Stimulated activated CD4-positive, alpha-beta T cell treated with anti-CD3 and anti-CD28 coated beads, Interleukin-1b, Interleukin-23, amount 100 ng/mL, for 48 hours (primary cell): ENCODE results near the gene RSRC2.
A peak's percentile ranks its signal among the peaks of the same experiment; 100 is the strongest.
"Not testable (repeated sequence)": the region's sequence is repeated elsewhere in the genome, so short reads cannot be mapped to it uniquely, and the experiment has no call there.

ENCODE experiments used
- DNase-seq: peaks from one replicate; pipeline ENCODE4 v3.0.0-alpha.2; 2020

RSRC2 gene

GRCh38 chr12:122516544-122517361 lies 10.0 kb downstream of the RSRC2 start:
- no peak for DNase-seq

GRCh38 chr12:122515275-122515674 lies 11.5 kb downstream of the RSRC2 start:
- no peak for DNase-seq

- no peak for DNase-seq
These were observed 13.1 kb downstream of the RSRC2 start for GRCh38 chr12:122513660-122514059.

- not testable (repeated sequence) for DNase-seq
These were observed 13.7 kb downstream of the RSRC2 start for GRCh38 chr12:122513028-122513427.

- DNase-seq: no peak
These were observed 18.6 kb downstream of the RSRC2 start for GRCh38 chr12:122508163-122508562.

GRCh38 chr12:122506393-122506938 lies 20.3 kb downstream of the RSRC2 start:
- no peak for DNase-seq

- DNase-seq: no peak
These were observed 21.2 kb downstream of the RSRC2 start for GRCh38 chr12:122505419-122506051.

GRCh38 chr12:122503783-122504590 lies 22.7 kb downstream of the RSRC2 start:
- DNase-seq: no peak

GRCh38 chr12:122503147-122503751 lies 23.5 kb downstream of the RSRC2 start:
- DNase-seq: no peak

GRCh38 chr12:122501489-122501989 lies 25.2 kb downstream of the RSRC2 start:
- no peak for DNase-seq

- peak; percentile 97 for DNase-seq
These were observed 25.8 kb downstream of the RSRC2 start, which contains the start of gene ZCCHC8 for GRCh38 chr12:122500685-122501488. TSS of gene ZCCHC8 (minus strand) at chr12:122500932. CDS start at chr12:122500840, 92 bp downstream.

- peak; percentile 36 for DNase-seq
These were observed 26.6 kb downstream of the RSRC2 start for GRCh38 chr12:122499991-122500684.

GRCh38 chr12:122495258-122495657 lies 31.5 kb downstream of the RSRC2 start:
- no peak for DNase-seq

GRCh38 chr12:122493222-122493621 lies 33.5 kb downstream of the RSRC2 start:
- not testable (repeated sequence) for DNase-seq

GRCh38 chr12:122491991-122492390 lies 34.7 kb downstream of the RSRC2 start:
- no peak for DNase-seq

GRCh38 chr12:122489038-122489437 lies 37.7 kb downstream of the RSRC2 start:
- DNase-seq: no peak

- not testable (repeated sequence) for DNase-seq
These were observed 38.9 kb downstream of the RSRC2 start for GRCh38 chr12:122487807-122488206.

- DNase-seq: no peak
These were observed 39.8 kb downstream of the RSRC2 start for GRCh38 chr12:122486805-122487426.

GRCh38 chr12:122486360-122486759 lies 40.4 kb downstream of the RSRC2 start:
- not testable (repeated sequence) for DNase-seq

GRCh38 chr12:122484385-122484784 lies 42.4 kb downstream of the RSRC2 start:
- not testable (repeated sequence) for DNase-seq
